GM18907 (cell line): ENCODE measurements around the gene ELOA.
A peak's percentile ranks its signal among the peaks of the same experiment; 100 is the strongest.
"Not testable (repeated sequence)": the region's sequence is repeated elsewhere in the genome, so short reads cannot be mapped to it uniquely, and the experiment has no call there.

Experiments
- ATAC-seq: cut with Tn5 transposase; IDR thresholded peaks from one replicate; pipeline ENCODE4 v1.9.1; 2021; ENCODE audit warnings: mild to moderate bottlenecking, moderate library complexity; ENCODE audit not compliant: unreplicated experiment

ELOA gene

GRCh38 chr1:23799255-23799569 lies 55.9 kb downstream of the ELOA start:
- no peak for ATAC-seq

- peak; percentile 3 for ATAC-seq
These were observed 56.5 kb downstream of the ELOA start for GRCh38 chr1:23799570-23800399.

DNA sequence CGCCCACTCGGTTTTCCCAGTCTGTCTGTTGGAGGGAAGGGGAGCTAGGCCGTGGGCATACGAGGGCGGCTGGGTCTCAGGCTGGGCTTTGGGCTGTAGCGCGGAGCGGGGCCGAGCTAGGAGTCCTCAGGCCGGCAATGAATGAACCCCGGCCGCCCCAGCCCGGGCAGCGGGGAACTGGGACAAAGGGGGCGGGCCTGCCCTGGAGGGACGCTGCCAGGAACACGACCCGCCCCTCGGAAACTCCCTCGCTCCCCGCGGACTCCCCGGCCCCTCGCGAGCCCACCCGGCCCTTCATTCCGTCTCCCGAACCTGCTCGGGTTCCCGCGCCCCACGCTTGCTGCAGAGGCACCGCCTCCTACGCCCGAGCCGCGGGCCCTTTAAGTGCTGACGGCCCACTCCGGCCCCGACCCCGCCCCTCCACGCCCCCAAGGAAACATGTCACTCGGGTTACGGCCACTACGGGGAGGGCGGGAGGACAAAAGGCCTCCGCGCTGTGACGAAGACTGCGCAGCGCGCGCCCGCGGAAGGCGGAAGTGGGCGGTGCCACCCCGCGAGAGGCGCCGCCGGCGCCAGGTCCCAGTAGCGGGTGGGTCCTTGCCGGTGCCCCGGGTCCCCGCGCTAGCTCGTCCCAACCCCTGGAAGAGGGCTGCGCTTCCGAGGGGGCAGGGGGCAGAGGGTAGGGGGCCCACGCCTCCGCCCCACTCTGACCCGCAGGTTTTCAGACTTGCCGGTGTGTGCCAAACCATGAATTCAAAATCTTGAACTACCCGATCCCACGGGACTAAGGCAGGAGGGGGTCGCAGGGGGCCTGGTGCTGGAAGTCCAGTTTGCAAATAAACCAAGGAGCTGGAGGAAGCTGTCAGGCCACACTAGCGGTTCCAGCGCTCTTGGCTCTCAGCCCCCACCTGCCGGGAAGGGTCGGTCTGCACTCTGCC lies 57.4 kb downstream of the ELOA start, which contains the start of gene GALE:
GALE (minus strand) TSS at position 355 of the 938 bp plus-strand sequence. CDS start 1,747 bp downstream, outside the sequence.
- ATAC-seq = peak; percentile 75

DNA sequence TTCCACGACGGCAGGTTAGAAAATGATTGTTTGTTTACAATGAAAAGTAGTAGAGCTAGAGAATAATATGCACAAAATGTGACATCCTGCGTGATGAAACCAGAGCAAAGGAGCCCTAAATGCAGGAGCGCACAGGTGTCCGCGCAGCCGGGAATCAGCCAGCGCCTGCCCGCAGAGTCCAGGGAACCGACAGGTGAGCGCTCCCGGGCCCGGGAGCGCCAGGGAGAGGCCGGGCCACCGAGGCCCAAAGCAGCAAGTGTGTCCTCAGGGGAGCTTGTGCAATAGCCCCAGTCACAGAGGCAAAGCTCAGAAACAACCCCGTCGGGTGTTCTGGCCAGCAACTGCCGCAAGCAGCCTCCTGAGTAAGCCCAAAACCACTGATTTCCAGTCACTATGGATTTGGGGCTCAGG lies 58.1 kb downstream of the ELOA start:
- no peak for ATAC-seq

- no peak for ATAC-seq
These were observed 58.6 kb downstream of the ELOA start for GRCh38 chr1:23801876-23802275.

GRCh38 chr1:23802809-23803342 lies 59.6 kb downstream of the ELOA start:
- ATAC-seq = not testable (repeated sequence)

DNA sequence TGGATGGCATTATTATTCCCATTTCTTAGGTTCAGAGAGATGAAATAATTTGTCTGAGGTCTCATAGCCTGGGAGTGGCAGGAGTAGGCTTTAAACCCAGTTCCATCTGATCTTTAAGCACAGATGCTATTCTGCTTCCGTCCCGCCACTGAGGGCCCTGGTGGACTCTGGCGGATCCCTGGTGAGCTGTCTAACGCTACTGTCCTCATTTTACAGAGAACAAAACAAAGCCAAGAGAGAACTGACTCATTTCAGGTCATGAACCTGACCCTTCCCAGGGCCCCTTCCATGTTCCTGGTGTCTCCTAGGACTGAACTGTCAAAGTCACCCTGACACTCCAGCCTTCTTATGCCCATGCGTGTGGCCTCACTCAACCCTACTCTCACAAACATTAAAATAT lies 60.4 kb downstream of the ELOA start:
- ATAC-seq = no peak

DNA sequence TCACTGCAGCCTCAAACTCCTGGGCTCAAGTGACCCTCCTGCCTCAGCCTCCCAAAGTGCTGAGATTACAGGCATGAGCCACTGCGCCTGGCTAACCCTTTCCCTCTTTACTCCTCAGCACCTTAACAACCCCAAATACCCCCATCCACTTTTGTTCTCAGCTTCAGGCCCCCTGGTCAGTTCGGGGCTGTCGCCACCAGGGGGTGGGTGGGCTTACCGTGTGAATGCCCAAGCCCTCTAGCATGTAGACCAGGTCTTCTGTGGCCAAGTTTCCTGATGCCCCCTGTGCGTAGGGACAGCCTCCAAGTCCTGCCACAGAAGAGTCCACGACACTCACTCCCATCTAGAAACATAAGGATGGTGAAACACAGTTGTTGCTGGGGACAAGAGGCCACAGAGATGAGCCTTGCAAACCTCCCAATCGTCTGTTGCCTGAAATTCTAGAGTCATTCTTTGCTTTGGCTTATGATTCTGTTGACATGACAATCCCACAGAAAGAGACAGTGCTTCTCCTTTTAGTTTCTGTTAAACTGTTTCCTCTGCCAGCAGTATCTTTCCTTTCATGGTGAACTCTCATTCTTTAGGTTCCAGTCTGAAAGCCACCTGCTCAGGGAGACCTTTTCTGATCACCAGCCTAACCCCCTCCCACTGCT lies 61.0 kb downstream of the ELOA start:
- ATAC-seq = no peak

DNA sequence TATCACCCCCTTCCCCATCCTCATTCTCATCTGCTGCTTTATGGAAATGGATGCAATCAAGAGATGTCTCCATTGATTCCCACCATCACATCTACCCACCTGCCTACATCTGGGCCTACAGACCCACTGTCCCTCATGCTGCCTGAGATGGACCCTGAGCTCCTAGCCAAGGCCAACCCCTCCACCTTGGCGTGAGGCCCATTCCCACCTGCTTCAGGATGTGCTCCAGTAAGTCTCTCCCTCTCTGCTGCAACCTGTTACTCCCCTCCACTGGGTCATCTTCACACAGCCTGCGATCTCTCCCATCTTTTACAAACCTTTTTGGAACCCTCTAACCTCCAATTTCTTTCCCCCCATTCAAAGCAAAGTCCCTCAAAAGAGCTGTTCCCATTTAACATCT lies 61.8 kb downstream of the ELOA start:
- ATAC-seq = no peak

DNA sequence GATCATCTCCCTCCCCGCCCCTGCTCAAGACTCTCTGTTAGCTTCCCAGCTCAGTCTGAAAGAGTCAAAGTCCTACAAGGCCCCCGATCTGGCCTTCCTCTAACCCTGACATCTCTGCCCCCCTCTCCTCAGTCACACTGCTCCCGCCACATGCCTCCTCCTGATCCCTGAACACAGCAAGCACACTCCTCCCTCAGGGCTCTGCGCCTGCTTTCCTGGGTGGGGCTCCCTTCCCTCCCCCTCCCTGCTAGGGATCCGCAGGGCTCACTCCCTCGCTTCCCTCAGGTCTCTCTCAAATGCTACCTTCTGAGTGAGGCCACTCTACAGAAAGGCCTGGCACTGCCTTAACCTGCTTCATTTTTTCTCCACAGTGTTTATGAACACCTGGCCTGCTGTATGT lies 63.0 kb downstream of the ELOA start:
- no peak for ATAC-seq

DNA sequence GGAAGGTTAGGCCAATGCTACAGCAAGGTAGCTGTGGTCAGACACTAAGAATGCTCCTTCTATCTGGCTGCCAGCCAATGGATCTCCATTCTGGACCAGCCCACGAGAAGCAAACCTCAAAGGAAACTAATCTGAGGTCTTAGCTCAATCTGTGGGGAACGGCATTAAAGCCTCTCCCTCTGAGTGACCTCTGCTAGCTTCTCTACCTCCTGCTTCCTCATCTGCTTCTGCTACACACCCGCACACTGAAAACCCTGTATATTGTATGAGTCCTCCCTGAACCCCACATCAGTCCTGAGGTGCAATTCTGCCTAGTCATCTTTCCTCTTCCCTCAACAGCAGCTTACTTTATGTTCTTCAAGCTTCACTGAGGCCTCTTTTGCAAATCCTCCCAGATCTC lies 64.2 kb downstream of the ELOA start:
- no peak for ATAC-seq

GRCh38 chr1:23809751-23810171 lies 66.5 kb downstream of the ELOA start:
- no peak for ATAC-seq

DNA sequence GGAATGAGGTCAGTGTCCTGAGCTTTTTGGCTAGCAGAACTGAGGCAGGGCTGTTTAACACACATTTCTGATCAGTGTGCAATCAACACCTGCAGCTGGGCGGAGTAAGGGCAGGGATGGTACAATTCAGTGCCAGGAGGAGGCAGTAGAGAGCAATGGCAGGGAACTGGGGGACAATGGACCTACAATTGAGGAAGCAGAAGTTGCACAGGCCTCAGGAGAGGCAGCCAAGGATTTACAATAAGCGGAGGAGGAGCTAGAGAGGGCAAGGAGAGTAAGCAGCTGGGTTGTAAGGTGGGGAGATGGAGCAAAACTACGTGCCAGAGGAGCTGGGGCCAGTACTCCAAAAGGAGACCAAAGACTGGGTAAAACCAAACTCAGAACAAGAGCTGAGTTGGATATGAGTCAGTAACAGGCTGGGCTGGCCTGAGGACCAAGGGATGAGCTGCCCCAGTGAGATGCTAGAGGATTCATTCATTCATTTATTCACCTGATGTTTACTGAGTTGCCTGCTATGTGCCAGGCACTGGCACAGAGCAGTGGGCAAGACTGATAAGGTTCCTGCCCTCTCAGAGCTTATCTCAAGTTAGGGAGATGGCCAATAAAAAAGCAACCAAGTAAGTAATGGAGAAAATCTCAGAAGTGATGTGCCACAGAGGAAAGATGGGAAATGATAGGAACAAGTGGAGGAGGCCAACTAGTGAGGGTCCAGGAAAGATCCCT lies 67.7 kb downstream of the ELOA start:
- peak; percentile 63 for ATAC-seq
